GM03348 (cell line): Measurements from ENCODE around the gene PDE4B.

ENCODE experiments used
- DNase-seq: peaks from one replicate; pipeline ENCODE4 v3.0.0; 2012; ENCODE audit warnings: low spot score

The PDE4B gene

DNA sequence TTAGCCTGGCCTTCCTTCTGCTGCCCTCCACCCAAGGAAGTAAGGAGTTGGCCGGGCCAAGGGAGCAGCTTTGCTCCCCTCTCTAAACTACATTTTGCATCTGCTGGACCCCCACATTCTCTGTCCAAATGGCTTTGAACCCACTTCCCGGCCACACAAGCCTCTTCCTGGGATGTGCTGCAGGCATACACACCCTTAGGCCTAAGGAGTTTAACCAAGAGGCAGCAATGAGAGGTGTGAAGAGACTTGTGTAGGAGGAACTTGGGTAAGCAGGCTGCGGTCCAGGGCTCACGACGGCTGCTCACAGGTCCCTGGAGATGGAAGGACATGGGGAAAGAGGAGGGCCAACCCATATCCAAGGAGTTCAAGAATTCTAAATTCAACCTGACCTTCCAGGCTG, 544.6 kb downstream of the PDE4B start:
- no peak for DNase-seq

DNA sequence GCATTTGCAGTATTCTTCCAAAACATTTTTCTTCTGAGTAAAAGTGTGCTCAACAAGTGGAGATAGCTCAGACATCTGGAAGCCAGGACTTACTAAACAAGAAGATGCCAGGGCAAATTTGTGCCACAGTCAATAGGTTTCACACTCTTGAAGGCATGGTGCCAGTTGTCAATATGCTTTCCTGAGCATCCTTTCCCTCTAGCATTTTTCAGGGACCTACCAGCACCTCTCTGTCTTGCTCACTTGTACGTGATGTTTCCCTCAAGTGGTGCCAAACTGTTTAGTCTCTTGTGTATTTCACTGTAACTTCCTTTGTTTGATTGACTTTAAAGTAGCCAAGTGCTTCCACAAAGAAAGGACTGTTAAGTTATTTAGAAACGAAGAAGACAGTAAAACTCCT, 547.2 kb downstream of the PDE4B start:
- DNase-seq, result no peak

DNA sequence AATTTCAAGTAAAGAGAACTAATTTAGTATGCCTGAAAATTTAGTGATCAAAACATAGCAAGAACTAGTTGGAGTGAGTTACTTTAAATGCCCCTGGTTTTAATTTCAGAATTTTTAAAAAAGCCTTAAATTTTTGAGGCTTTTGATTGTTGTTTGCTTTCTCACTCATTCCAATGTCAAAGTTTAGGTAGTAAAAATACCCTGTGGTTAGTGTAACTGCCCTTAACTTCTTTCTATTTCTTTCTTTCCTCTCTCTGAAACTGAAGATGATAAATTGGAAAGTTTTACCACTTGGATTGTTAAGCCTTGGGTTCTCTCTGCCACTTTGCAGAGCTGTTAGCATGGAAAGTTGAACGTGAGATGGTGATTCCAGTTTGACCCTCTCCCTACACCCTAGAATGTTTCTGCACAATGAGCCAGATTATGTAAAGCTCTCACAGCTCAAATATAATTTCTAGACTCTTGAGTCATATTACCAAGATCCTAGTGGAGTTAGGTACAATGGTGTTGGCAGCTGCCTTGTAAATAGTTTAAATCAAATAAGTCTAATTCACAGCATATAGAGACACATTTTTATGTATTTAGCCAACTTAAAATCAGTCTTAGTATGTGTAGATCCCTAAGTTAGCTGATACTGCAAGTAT, 548.9 kb downstream of the PDE4B start:
- no peak for DNase-seq

DNA sequence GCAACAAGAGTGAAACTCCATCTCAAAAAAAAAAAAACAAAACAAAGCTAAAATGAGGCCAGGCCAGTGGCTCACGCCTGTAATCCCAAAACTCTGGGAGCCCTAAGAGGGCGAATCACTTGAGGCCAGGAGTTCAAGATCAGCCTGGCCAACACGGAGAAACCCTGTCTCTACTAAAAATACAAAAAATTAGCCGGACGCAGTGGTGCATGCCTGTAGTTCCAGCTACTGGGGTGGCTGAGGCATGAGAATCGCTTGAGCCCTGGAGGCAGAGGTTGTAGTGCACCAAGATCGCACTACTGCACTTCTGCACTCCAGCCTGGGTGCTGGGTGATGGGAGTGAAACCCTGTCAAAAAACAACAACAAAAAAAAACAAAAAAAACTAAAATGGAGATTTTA, 550.0 kb downstream of the PDE4B start:
- no peak for DNase-seq

DNA sequence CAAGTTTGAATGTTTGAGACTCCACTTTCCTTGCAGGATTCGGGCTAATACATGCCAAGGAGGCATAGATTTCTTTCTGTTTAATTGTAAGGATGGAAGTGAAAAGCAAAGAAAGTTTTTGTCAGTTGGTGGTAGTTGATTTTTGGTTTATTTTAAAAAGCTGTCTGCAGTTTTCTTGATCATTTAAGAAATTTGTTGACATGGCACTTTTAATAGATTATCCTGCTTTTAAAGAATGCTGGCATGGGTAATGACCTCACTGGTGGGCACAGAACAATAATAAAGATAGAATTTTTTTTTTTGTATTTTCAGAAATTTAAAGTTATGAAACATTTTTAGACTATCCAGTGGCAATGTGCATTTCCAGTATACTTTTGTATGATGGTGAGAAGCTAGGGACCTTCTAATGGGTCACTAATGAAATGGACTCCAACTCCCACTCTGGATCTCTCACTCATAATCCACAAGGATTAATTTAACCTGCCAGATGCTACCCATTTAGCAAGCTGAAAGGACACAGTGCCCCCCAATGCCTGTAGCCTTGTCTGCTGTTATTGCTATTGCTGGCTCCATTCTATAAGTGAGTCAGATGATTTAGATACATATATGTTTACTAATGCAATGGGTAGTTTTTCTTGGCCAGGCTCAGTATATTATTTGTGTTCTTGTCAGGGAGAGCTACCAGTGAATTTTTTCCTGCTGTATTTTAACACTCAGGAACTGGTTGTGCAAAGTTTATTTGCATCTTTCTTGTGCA, 551.1 kb downstream of the PDE4B start:
- no peak for DNase-seq

DNA sequence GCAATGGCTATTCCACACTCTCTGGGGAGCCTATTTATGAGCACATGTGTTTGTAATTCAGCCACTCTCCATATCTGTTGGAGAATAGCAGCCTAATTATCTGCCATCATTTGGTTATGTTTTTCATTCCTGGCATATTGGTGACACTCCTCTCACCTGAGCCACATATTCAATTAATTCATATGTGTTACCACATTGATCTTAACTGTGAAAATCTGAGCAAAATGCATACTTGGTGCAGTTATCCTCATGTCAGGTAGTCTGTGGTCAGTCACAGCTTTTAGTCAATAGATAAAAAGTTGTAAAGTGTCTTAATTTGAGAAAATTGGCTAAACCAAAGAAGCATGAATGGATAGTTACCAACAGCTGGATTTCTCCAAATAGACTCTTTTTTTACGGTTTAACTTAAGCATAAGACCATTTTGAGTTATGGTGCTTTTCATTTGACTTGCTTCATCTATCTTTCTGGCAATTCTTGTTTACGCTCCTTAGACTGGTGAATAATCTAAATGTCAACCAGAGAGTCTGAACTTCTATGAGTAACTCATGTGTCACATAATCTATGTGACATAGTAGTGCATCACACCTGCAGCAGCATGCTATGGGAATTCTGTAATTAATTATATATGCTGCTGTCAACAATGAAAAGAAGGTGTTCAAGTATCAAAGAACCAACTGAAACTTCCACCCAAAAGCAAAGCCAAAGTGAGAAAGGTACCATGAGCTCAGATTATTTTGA, 553.5 kb downstream of the PDE4B start:
- no peak for DNase-seq

DNA sequence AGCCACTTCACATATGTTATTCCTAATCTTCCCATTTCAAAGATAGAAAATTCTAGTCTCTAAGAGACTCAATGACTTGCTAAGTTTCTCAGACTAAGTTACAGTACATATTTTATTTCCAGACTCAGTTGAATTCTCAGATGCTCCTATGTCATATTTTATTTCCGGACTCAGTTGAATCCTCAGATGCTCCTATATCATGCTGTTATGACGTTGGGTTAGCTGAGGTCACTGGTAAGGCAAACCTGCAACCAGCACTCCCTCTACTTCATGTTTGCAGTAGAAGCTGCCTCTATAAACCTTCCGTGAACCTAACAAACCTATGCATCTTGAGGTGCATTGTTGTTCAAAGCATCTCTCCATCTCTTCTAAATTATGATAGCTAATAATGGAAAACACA, 554.2 kb downstream of the PDE4B start:
- DNase-seq, result no peak

DNA sequence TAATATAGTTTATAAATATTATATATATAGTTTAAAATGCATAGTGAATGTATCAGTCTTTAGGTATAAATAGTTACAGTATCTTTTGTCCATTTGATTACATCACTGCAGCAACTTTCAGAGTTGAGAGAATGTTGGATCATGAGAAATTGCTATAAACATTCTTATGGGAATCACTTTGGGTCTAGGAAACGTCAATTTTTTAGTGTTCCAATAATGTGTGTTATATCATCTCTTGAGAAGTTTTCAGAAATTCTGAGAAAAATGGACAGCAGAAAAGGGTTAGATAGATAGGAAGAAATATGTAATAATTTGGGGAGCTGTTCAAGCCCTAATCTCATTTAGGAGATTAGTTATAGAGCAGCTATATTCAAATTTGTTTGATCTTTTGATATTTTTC, 556.1 kb downstream of the PDE4B start:
- no peak for DNase-seq

DNA sequence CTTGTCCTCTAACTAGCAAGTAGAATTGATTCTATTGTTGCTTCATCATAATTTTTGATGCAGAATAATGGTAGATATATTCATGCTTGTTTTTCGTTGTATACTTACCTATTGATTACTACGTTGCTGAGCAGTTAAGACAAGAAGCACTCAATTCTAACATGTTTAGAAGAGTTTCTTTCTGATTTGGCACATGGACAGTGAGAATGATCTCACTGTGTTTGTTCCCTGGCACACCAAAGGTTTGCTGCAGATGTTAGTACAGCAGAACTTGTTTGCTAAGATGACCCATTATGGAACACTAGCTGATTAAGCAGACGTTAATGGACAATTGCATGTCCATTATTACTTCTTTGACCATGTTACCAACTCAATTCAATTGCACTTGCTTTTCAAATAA, 556.5 kb downstream of the PDE4B start:
- DNase-seq, result no peak

DNA sequence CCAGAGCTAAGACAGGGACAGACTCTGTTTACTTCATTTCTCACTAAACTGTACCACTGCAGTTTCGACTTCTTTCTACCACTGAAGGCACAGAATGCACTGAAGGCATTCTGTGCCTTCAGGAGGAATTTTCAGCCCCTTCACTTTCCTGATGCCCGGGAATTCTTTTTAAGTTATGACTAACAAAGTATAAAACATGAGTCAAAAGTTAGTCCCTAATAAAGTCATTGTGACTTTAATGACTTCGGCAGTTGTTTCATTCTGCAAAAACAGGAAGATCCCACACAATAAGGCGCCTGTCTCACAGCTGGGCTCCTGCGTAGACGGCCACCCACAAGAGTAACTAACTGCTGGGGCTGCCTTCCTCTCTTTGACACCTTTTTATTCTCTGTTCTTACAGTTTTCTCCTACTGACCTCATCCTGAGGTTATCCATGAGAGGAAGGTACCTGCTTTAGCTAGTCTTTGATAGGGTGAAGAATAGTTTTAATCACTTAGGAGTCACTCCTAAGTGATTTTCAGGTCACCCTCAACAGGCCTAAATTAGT, 557.4 kb downstream of the PDE4B start:
- no peak for DNase-seq

DNA sequence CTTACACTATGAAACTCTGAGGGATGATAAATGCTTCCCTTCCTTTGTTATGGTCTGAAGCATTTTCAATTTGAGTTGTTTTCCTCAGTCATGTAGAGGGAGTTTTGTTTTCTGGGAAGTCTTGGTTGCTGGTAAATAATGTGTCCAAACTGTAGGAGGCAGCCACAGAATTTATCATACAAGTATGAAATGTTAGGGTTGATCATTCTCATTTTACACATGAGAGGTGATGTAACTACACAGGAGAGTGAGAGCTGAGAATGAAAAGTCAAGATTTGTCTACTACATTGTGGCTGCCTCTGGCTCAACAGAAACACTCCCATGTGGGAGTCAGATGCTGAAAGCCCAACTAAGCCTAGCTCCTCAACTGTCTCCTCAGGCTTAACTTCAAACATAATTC, 558.8 kb downstream of the PDE4B start:
- DNase-seq, result peak; percentile 13

DNA sequence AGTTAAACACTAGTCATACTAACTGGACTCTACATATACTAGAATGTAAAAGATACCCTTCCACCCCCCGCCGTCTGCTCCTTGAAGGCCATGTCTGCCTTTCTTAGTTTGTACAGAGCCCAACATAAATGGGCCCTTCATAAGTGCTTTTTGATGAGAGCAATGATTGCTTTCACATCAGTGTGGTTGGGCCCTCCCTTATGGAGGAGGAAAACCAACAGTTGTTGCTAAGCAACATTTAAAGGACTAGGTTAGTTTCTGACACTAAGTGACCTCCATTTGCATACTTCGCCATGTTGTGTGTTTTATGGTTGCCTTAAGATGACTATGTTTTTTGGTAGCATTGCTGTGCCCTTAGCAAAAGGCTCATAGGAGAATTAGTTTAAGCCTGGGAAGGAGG, 559.2 kb downstream of the PDE4B start:
- DNase-seq, result no peak

DNA sequence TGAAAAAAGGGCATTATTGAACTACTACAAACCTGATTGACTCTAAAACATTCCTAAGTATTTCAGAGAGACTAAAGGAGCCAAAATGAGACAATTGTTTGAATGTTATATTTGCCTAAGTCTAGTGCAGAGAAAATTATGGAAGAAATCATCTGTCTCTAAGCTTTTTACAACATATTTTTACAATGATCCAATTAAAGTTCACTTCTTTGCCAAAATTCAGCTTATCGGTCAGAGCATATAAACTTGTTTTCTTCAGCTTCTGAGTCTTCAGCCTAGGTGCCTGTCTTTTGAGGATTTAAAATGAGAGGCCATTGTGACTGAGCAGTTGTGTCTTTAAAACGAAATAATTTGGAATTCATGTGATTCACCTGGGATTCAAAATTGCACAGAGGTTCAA, 560.1 kb downstream of the PDE4B start:
- DNase-seq, result no peak

DNA sequence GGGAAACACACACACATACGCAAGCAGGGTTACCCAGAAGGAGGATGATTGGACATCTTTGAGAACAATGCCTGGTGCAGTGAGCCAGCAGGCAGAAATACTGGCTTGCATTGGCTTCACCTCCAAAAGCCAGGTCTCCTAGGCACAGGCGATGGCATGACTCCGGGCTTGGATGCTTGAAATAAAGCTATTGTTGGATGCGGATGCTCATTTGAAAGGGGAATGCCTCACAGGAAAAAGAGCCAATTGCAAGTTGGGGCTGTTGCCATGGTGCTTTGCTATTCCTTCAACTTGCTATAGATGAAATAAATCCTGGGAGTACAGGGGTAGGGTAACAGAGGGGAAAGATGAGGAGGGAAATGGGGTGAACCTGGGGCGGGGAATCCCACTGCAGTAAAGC, 560.6 kb downstream of the PDE4B start:
- no peak for DNase-seq

DNA sequence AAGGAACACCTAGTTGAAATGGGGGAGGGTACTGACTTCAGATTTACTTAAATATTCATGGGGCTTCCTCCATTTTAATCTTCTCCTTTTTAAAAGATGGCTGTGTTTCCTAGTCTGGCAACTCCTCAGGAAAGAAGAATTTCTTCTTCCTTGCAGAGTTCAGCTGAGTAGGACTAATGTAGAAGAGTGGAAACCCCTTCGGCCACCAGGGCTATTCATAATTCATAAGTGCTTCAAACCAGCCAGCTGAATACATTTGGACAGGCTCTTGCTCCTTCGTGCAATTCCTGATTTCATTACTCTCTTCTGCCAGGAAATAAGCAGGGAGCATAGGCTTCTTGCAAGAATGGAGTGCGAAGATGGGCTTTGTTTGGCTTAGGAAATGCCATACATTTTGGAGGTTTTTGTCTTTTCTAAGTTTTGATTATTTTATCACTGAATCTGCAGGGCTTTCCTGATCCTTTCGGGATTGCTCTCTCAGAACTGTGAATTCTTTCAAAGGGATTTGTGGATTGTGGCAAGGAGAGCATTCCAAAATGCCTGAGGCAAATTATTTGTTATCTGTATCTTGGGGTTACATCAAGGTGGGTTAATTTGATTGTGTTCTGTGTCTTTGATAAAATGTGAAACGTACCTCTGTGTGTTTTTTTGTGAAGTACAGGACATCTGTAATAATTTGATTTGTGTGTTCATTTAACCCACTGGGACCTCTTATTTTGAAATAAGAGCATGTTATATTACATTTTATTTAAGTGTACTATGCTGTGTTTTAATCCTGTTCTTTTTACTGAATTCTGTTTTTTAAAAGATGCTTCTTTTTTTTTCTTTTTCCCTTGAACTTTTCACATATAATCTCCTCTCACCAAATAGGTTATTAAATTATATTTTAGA, 561.9 kb downstream of the PDE4B start:
- no peak for DNase-seq

DNA sequence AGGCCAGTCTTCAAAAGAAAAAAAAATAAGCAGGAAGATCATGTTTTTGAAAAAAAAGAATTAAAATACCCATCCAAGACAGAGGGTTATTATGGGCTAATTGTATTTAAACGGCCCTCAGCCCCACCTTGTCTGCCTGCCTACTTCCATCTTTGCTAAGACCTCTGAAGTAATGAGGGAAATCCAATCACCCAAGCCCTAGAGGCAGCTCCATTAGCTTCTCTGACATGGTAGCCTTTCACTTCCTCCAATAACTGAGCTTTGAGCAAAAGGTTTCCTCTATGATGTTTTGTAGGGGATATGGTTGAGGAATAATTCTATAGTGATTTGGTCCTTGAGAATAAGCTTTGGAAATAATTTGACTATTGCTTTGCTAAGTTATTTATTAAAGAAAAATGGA, 563.1 kb downstream of the PDE4B start:
- DNase-seq, result no peak

DNA sequence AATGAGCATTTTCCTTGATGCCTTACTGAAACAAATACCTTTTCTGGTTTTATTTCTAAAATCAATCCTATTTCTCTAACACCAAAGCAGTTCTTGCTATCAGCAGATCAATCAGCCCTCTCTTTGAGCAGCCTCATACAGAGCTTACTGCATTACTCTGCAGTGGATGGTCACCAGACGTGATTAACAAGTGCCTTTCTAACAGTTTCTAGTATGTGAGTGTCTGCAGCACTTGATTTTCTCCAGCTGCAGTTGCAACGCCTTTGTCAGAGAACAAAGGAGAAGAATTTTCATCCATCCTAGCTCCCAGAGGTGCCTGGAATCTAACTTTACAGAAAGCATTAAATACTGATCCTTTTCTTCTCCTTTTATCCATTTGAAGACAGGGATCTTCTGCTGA, 563.9 kb downstream of the PDE4B start:
- no peak for DNase-seq

DNA sequence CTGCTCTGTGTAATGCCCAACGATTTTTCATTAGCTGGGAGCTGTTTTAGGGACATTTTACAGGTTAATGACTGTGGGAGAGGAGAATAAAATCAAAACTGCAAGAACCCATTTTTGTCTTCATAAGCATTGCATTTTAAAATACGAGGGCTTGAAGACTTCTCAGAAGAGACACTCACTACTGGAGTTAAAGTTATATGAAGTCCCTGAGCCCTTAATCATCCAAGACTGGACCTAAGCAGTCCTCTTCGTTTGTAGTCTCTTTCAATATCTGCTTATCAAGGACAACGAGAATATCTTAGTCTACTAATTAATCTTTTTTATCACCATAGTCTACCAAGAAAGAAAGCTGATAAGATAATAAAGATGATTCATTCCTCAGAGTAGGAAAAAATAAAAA, 564.3 kb downstream of the PDE4B start:
- no peak for DNase-seq

DNA sequence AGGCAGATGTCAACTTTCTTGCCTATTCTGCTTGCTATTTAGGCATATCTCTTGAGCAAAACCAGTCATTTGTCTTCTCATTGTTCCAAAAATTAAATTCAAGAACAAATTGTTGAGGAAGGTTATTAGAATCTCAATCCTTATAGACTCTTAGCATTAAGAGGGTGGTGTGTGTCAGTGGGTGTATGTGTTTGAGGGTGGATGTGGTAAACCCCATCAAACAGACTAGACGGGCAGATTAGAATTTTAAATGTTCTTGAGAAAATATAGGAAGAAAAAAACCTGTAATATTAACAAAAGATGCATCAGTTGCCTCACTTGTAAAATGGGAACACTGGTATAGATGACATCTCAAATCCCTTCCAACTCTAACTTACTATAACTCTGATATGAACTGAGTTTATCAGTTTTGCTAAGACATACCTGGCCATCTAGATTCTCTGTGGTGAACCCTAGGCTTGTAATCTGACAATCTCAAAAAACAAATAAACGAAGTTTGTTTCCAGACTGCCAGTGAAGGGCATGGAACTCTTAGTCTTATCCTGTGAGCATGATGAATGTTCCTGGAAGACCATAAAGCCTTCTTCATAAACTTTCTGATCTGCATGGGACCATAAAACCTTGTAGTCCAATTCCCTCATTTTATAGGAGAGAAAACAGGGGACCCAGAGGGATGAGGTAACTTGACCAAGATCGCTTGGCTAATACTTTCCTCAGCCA, 564.9 kb downstream of the PDE4B start:
- DNase-seq, result no peak

DNA sequence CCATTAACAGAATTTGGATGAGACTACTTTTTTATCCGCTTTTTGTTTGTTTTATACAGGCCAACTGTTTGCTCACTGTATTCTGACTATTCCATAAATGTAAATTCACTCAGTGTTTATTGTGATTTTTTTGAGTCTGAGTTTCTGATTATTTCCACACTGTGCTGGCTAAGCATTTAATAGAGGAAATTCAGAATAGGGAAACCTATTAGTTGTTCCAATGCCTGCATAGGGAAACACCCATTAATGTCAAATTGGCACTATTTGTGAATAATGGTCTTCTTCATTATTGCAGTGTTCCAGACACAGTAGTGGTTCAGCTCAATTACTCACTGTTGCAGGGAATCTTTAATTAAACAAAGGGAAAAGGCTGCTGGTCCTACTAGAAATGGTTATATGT, 566.6 kb downstream of the PDE4B start:
- DNase-seq, result no peak

DNA sequence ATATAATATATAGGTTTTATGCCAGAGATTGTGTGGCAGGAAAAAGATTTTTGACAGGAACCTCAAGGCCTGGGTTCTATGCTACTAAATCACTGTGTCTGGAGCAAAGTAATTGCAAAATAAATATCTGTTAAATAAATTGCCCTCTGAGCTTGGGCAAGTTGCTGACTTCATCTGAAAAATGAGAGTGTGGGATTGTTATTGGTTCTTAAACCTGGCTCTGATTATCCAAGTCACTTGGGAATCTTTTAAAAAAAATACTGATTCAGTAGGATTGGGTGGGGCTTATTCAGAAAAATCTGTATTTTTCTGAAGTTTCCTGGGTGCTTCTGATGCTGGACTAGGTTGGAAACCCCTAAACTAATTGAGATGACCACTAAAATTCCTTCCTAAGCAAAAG, 567.1 kb downstream of the PDE4B start:
- DNase-seq, result peak; percentile 34
